ENCODE measurements around the gene GPR83.
"Not testable (repeated sequence)": the region's sequence is repeated elsewhere in the genome, so short reads cannot be mapped to it uniquely, and the experiment has no call there.

GPR83 gene

GRCh38 chr11:94370576-94370975 lies 30.6 kb downstream of the GPR83 start:
- not testable (repeated sequence) for DNase-seq (ENCODE audit: low read depth)

GRCh38 chr11:94350850-94351563 lies 50.2 kb downstream of the GPR83 start:
- DNase-seq (ENCODE audit: low read depth): not testable (repeated sequence)

GRCh38 chr11:94346311-94346710 lies 54.9 kb downstream of the GPR83 start:
- DNase-seq (ENCODE audit: low read depth): not testable (repeated sequence)

GRCh38 chr11:94343495-94343894 lies 57.7 kb downstream of the GPR83 start:
- DNase-seq (ENCODE audit: low read depth): no peak

GRCh38 chr11:94342250-94342649 lies 59.0 kb downstream of the GPR83 start:
- no peak for DNase-seq (ENCODE audit: low read depth)

- no peak for DNase-seq (ENCODE audit: low read depth)
Measured at GRCh38 chr11:94338651-94339050, 62.6 kb downstream of the GPR83 start.

GRCh38 chr11:94336033-94336432 lies 65.2 kb downstream of the GPR83 start:
- no peak for DNase-seq (ENCODE audit: low read depth)

GRCh38 chr11:94332814-94333213 lies 68.4 kb downstream of the GPR83 start:
- DNase-seq (ENCODE audit: low read depth): no peak

- DNase-seq (ENCODE audit: low read depth): no peak
Measured at GRCh38 chr11:94330789-94331188, 70.4 kb downstream of the GPR83 start.

GRCh38 chr11:94329501-94329900 lies 71.7 kb downstream of the GPR83 start:
- DNase-seq (ENCODE audit: low read depth): no peak

GRCh38 chr11:94328587-94329080 lies 72.6 kb downstream of the GPR83 start:
- DNase-seq (ENCODE audit: low read depth): no peak
